Stimulated activated CD4-positive, alpha-beta T cell treated with anti-CD3 and anti-CD28 coated beads, TNF-alpha, amount 100 ng/mL, for 24 hours (primary cell): ENCODE data around the gene SLC8A1.

Experiments used
- DNase-seq, 3 experiments: peaks; one replicate each; pipeline ENCODE4 v3.0.0-alpha.2; 2020; ENCODE audit warnings: low read depth in 3 of 3

Gene SLC8A1

GRCh38 chr2:40451918-40452605, at the start of gene SLC8A1:
TSS of gene SLC8A1 (minus strand) at chr2:40452090.
- no peak for DNase-seq

- no peak for DNase-seq
Measured at GRCh38 chr2:40499437-40499836, 47.5 kb upstream of the SLC8A1 start.

- no peak for DNase-seq
Measured at GRCh38 chr2:40497251-40497859, 45.5 kb upstream of the SLC8A1 start.

- DNase-seq, result no peak
Measured at GRCh38 chr2:40489678-40489960, 37.7 kb upstream of the SLC8A1 start.

- DNase-seq, result no peak
Measured at GRCh38 chr2:40488927-40489677, 37.2 kb upstream of the SLC8A1 start.

- DNase-seq, result no peak
Measured at GRCh38 chr2:40488101-40488601, 36.3 kb upstream of the SLC8A1 start.

- no peak for DNase-seq
Measured at GRCh38 chr2:40487602-40488001, 35.7 kb upstream of the SLC8A1 start.

GRCh38 chr2:40485854-40486253, 34.0 kb upstream of the SLC8A1 start:
- no peak for DNase-seq

GRCh38 chr2:40485318-40485717, 33.4 kb upstream of the SLC8A1 start:
- DNase-seq, result no peak

GRCh38 chr2:40483549-40484243, 31.8 kb upstream of the SLC8A1 start:
- DNase-seq, result no peak

GRCh38 chr2:40480596-40480995, 28.7 kb upstream of the SLC8A1 start:
- DNase-seq, result no peak

GRCh38 chr2:40480073-40480472, 28.2 kb upstream of the SLC8A1 start:
- no peak for DNase-seq

- DNase-seq, result no peak
Measured at GRCh38 chr2:40477361-40477760, 25.5 kb upstream of the SLC8A1 start.

GRCh38 chr2:40476436-40476835, 24.5 kb upstream of the SLC8A1 start:
- DNase-seq, result no peak

- no peak for DNase-seq
Measured at GRCh38 chr2:40474306-40474705, 22.4 kb upstream of the SLC8A1 start.

GRCh38 chr2:40471866-40472265, 20.0 kb upstream of the SLC8A1 start:
- no peak for DNase-seq

GRCh38 chr2:40470822-40471813, 19.2 kb upstream of the SLC8A1 start:
- DNase-seq, result no peak

GRCh38 chr2:40466935-40467572, 15.2 kb upstream of the SLC8A1 start:
- DNase-seq, result no peak

- no peak for DNase-seq
Measured at GRCh38 chr2:40466332-40466906, 14.5 kb upstream of the SLC8A1 start.

- DNase-seq, result no peak
Measured at GRCh38 chr2:40463112-40463511, 11.2 kb upstream of the SLC8A1 start.
